Common myeloid progenitor, CD34-positive (primary cell): ENCODE data around the gene CACNB2.
A peak's percentile ranks its signal among the peaks of the same experiment; 100 is the strongest.

Source experiments
- CTCF ChIA-PET: fragments of 350-600 bp; sonication (Branson Sonifier 250); formaldehyde crosslinking; loops from one replicate; lab custom pipeline; 2021; ENCODE audit warnings: antibody characterized with exemption; lab: Charles Lee
- POLR2A ChIA-PET: fragments of 350-600 bp; sonication (Branson Sonifier 250); formaldehyde crosslinking; loops from one replicate; lab custom pipeline; 2021; ENCODE audit warnings: antibody characterized with exemption; lab: Charles Lee
- DNase-seq, 3 donors: peaks; one replicate each; pipeline versions ENCODE4 v3.0.0 to v3.0.0-alpha.2; 2013
- H3K27ac ChIP-seq, 2 experiments: 1 replicate in 1 of 2; 2 replicates in 1 of 2; pipeline ENCODE4 v1.7.0; 2013; ENCODE audit warnings: inconsistent platforms in 2 of 2, low read length in 2 of 2, mild to moderate bottlenecking in 2 of 2, low read depth in 1 of 2, moderate library complexity in 1 of 2; ENCODE audit not compliant: severe bottlenecking in 2 of 2, insufficient read depth in 1 of 2, poor library complexity in 1 of 2
- H3K27me3 ChIP-seq, 5 experiments: replicated peaks in 2 of 5; 1 replicate in 3 of 5; 2 replicates in 2 of 5; pipeline versions ENCODE4 v1.6.1 to v1.7.0; 2013; ENCODE audit warnings: low read length in 4 of 5, mild to moderate bottlenecking in 2 of 5, moderate library complexity in 2 of 5, inconsistent platforms in 1 of 5; ENCODE audit not compliant: insufficient read depth in 5 of 5, control insufficient read depth in 4 of 5
- H3K36me3 ChIP-seq, 4 experiments: 1 replicate in 2 of 4; 2 replicates in 2 of 4; pipeline versions ENCODE4 v1.6.1 to v1.7.0; 2013; ENCODE audit warnings: low read length in 3 of 4, control low read depth in 1 of 4, mild to moderate bottlenecking in 1 of 4; ENCODE audit not compliant: control insufficient read depth in 4 of 4, insufficient read depth in 4 of 4
- H3K4me1 ChIP-seq, 4 experiments: 1 replicate in 3 of 4; 2 replicates in 1 of 4; pipeline versions ENCODE4 v1.6.1 to v1.7.1; 2013; ENCODE audit warnings: low read length in 3 of 4, mild to moderate bottlenecking in 3 of 4, control low read depth in 1 of 4, inconsistent platforms in 1 of 4, moderate library complexity in 1 of 4; ENCODE audit not compliant: control insufficient read depth in 4 of 4, insufficient read depth in 4 of 4; ENCODE audit errors: control extremely low read depth in 1 of 4
- H3K4me3 ChIP-seq, 7 experiments: 1 replicate in 4 of 7; 2 replicates in 3 of 7; pipeline versions ENCODE4 v1.5.1 to v1.7.0; 2013; ENCODE audit warnings: mild to moderate bottlenecking in 7 of 7, low read length in 6 of 7, moderate library complexity in 6 of 7, inconsistent platforms in 2 of 7, low read depth in 2 of 7, control low read depth in 1 of 7; ENCODE audit not compliant: insufficient read depth in 4 of 7, control insufficient read depth in 1 of 7; ENCODE audit errors: extremely low read depth in 1 of 7
- H3K9me3 ChIP-seq, 5 experiments: 1 replicate in 4 of 5; 2 replicates in 1 of 5; pipeline versions ENCODE4 v1.6.1 to v1.7.1; 2013; ENCODE audit warnings: low read length in 4 of 5, mild to moderate bottlenecking in 2 of 5, inconsistent platforms in 1 of 5, low read depth in 1 of 5, moderate library complexity in 1 of 5; ENCODE audit not compliant: control insufficient read depth in 4 of 5, insufficient read depth in 2 of 5; ENCODE audit errors: control extremely low read depth in 1 of 5
- WGBS: methylation state at CpG from one replicate; pipeline ENCODE4 v1.1.5; 2013; ENCODE audit not compliant: insufficient coverage; 5-methylcytosine and 5-hydroxymethylcytosine counted together

Gene CACNB2

DNA sequence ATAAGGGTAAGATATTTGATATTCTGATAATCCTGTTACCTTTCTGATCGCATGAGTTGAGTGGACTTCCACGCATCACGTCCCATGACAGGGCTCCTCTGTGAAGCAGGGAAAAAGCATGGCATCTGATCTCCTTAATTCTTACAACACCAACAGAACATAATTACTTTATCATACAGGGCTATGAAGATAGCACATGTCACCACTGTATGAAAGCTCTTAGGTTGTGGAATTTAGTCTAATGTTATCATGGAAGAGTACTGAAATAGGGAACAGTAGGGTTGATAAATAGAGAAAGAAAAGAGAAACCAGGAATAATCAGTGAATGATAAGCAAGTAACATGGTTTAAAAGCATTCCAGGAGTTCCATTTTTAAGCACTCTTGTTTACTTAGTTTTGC lies 212.0 kb downstream of the CACNB2 start:
- no peaks in the 10 kb centered on the region for H3K27me3 ChIP-seq
- no peak overlapping the region for H3K4me3 ChIP-seq
- POLR2A ChIA-PET: no interaction called here
- H3K36me3 ChIP-seq: no peaks in the 10 kb centered on the region
- no peak for DNase-seq
- no peaks in the 10 kb centered on the region for H3K9me3 ChIP-seq
- CTCF ChIA-PET: no interaction called here
- H3K4me1 ChIP-seq: no peaks in the 10 kb centered on the region
- WGBS: no CpG with 5 or more reads among the region's 3 CpGs
- no peak overlapping the region for H3K27ac ChIP-seq

- POLR2A ChIA-PET: no interaction called here
- CTCF ChIA-PET: no interaction called here
- no peak overlapping the region for H3K27ac ChIP-seq
- peaks cover 0 to under 1% (median 0%) of the 10 kb centered on the region in 4 experiments for H3K4me1 ChIP-seq
- no peaks in the 10 kb centered on the region for H3K9me3 ChIP-seq
- H3K36me3 ChIP-seq: no peaks in the 10 kb centered on the region
- no peak for DNase-seq
- WGBS: 95% methylated on average over 3 of the region's 5 CpGs
- H3K27me3 ChIP-seq: no peaks in the 10 kb centered on the region
- H3K4me3 ChIP-seq: no peak overlapping the region
Observed at GRCh38 chr10:18359812-18360211, 219.6 kb downstream of the CACNB2 start.

- Histone ChIP-seq H3K4me3 (no peak overlapping the region), H3K36me3 (no peaks in the 10 kb centered on the region), H3K9me3 (no peaks in the 10 kb centered on the region), H3K4me1 (peaks cover 0 to 3% (median 1%) of the 10 kb centered on the region in 4 experiments), H3K27ac (no peak overlapping the region), H3K27me3 (no peaks in the 10 kb centered on the region)
- CTCF ChIA-PET: no interaction called here
- no peak for DNase-seq
- WGBS: no CpG with 5 or more reads among the region's 1 CpG
- POLR2A ChIA-PET: no interaction called here
Observed at GRCh38 chr10:18362892-18363291, 222.7 kb downstream of the CACNB2 start.

GRCh38 chr10:18364987-18365775 lies 225.0 kb downstream of the CACNB2 start:
- Histone ChIP-seq H3K36me3 (no peaks in the 10 kb centered on the region), H3K27ac (no peak overlapping the region), H3K4me3 (no peak overlapping the region), H3K4me1 (peaks cover 0 to 3% (median 1%) of the 10 kb centered on the region in 4 experiments), H3K27me3 (no peaks in the 10 kb centered on the region), H3K9me3 (no peaks in the 10 kb centered on the region)
- WGBS: no CpG with 5 or more reads among the region's 4 CpGs
- peak in 2 of 3 donors; percentile 26 to 41 for DNase-seq
- CTCF ChIA-PET: no interaction called here
- POLR2A ChIA-PET: no interaction called here

DNA sequence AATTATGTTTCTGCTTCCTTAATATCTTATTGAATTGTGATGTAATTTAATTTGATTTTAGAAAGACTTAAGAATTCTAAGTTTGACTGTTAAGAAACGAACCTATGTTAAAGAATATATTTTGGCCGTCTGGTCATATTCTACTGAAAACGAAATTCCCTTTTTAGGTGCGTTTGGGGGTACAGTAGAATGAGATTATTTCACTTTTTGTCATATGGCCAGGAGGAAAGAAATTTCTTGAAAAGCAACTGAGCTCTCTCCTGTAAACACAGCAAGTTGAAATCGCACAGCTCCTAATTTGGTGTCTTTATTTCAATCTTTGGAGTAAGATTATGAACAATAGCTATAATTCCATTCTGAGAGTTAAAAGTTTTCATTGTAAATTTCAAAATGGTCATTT lies 227.6 kb downstream of the CACNB2 start:
- no peaks in the 10 kb centered on the region for H3K27me3 ChIP-seq
- no peaks in the 10 kb centered on the region for H3K36me3 ChIP-seq
- no peak for DNase-seq
- WGBS: 100% methylated on average over 3 of the region's 5 CpGs
- peaks cover 0 to 3% (median 1%) of the 10 kb centered on the region in 4 experiments for H3K4me1 ChIP-seq
- ChIA-PET POLR2A (no interaction called here), CTCF (no interaction called here)
- H3K27ac ChIP-seq: no peak overlapping the region
- no peaks in the 10 kb centered on the region for H3K9me3 ChIP-seq
- no peak overlapping the region for H3K4me3 ChIP-seq

GRCh38 chr10:18368273-18368672 lies 228.0 kb downstream of the CACNB2 start:
- H3K27me3 ChIP-seq: no peaks in the 10 kb centered on the region
- no peak overlapping the region for H3K4me3 ChIP-seq
- ChIA-PET CTCF (no interaction called here), POLR2A (no interaction called here)
- H3K36me3 ChIP-seq: no peaks in the 10 kb centered on the region
- H3K9me3 ChIP-seq: no peaks in the 10 kb centered on the region
- peaks cover 0 to 3% (median 1%) of the 10 kb centered on the region in 4 experiments for H3K4me1 ChIP-seq
- WGBS: no CpG with 5 or more reads among the region's 3 CpGs
- H3K27ac ChIP-seq: no peak overlapping the region
- DNase-seq: no peak

GRCh38 chr10:18368682-18369081 lies 228.5 kb downstream of the CACNB2 start:
- ChIA-PET CTCF (no interaction called here), POLR2A (no interaction called here)
- peaks cover 0 to 3% (median 1%) of the 10 kb centered on the region in 4 experiments for H3K4me1 ChIP-seq
- WGBS: no CpG with 5 or more reads among the region's 1 CpG
- no peak overlapping the region for H3K4me3 ChIP-seq
- peak in 1 of 3 donors; percentile 6 for DNase-seq
- no peaks in the 10 kb centered on the region for H3K36me3 ChIP-seq
- no peaks in the 10 kb centered on the region for H3K27me3 ChIP-seq
- H3K27ac ChIP-seq: no peak overlapping the region
- H3K9me3 ChIP-seq: no peaks in the 10 kb centered on the region
